IPS-NIHi11 (cell line): Measurements from ENCODE around the gene ABCC3.

ENCODE experiments used
- DNase-seq: peaks from one replicate; pipeline ENCODE4 v3.0.0; 2012; ENCODE audit warnings: mixed read lengths, low spot score

The ABCC3 gene

DNA sequence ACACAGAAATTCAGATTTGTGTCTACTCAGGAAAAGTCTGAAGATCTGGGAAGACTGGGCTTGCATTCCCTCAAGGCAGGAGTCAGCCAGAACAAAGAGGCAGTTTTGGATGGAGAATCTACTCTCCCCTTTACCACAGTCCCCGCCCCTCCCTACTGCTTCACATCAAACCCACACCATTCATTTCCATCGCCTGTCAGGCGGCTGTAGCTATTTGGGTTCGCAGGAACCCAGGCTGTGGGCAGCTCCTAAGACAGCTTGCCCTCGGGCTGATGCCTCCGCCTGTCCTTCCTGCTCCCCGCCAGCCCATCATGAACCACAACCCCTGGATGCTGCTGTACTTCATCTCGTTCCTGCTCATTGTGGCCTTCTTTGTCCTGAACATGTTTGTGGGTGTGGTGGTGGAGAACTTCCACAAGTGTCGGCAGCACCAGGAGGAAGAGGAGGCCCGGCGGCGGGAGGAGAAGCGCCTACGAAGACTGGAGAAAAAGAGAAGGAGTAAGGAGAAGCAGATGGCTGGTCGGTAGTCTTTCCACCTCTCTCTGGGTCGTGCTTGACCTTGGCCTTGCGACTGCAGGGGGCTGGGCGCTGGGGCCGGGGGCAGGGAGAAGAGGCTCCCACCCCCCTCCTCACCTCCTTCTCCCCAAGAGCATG is 27.0 kb upstream of the ABCC3 start:
- DNase-seq: no peak

DNA sequence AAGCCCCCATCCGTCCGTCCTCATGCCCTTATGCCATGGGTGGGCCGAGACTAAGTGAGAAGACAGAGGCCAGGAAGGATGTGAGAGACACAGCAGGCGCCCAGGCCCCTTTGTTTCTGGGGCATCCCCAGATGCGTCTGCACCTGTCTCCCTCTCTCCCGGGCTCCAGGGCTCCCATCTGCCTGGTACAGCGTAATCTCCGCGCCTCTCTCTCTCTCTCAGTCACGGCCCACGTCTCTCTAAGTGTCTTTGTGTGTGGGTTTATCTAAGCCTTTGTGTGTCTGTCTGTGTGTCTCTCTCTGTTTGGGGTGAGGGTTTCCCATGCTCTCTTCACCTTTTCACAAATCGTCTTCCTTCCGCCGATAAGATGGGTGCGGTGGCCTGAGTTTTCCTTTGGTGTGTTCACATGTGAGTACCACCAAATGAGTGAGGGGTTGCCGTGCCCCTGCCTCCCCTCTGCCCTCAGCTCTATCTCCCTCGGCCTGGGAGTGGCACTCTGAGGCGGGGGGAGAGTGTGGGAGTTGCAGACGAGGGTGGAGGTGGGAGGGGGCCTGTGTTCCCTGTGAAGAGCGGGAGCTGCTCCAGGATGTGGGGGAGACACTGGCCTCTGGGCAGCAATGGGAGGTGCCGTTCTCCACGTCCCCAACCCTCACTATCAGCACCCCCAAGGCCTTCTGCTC is 25.8 kb upstream of the ABCC3 start:
- no peak for DNase-seq

DNA sequence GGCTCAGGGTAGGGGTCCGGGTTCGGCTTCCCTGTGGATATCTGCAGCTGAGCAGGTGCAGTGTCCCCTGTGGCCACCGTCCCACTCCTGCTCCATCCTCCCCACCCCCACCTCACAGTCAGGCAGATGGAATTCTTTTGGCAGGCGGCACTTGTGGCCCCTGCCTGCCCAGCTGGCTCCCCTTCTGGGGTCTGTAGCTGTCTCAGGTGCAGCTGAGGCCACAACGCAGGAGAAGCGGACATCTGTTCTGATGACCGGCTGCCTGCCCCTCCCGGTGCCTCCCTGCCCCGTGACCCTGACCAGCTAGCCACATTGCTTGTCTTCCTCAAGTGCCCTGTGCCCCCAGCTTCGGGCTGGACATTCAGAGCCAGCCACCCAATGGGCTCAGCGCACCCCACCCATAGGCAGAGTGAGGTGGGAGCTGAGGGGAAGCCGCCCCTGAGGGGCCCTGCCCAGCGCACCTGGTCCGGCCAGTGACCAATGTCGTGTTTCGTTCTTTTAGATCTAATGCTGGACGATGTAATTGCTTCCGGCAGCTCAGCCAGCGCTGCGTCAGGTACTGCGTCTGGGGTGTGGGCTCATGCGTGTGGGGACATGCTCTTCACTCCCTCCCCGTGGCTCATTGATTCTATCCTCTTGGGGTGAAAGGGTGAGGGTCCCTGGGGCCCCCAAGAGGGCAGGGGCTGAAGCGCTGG is 25.2 kb upstream of the ABCC3 start:
- no peak for DNase-seq

- DNase-seq: no peak
Measured at GRCh38 chr17:50611634-50612033, 23.0 kb upstream of the ABCC3 start.

DNA sequence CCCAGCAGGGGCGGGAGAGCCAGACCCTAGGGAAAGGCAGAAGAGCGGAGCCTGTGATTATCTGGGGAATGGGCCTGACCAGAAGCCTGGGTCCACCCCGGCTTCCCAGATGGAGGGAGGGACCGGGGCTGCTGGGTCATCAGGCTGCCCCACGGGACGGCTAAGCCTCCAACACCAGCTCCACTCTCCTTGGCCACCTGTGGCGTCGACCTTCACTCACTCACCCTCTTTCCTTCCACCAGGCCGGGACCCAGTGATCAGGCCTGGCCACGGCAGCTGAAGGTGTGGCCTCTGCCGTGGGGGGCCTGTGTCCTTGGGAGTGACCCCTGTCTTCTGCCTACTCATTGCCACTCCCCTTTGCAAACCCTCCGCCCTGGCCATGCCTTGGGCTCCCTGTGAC is 22.4 kb upstream of the ABCC3 start:
- DNase-seq: no peak

DNA sequence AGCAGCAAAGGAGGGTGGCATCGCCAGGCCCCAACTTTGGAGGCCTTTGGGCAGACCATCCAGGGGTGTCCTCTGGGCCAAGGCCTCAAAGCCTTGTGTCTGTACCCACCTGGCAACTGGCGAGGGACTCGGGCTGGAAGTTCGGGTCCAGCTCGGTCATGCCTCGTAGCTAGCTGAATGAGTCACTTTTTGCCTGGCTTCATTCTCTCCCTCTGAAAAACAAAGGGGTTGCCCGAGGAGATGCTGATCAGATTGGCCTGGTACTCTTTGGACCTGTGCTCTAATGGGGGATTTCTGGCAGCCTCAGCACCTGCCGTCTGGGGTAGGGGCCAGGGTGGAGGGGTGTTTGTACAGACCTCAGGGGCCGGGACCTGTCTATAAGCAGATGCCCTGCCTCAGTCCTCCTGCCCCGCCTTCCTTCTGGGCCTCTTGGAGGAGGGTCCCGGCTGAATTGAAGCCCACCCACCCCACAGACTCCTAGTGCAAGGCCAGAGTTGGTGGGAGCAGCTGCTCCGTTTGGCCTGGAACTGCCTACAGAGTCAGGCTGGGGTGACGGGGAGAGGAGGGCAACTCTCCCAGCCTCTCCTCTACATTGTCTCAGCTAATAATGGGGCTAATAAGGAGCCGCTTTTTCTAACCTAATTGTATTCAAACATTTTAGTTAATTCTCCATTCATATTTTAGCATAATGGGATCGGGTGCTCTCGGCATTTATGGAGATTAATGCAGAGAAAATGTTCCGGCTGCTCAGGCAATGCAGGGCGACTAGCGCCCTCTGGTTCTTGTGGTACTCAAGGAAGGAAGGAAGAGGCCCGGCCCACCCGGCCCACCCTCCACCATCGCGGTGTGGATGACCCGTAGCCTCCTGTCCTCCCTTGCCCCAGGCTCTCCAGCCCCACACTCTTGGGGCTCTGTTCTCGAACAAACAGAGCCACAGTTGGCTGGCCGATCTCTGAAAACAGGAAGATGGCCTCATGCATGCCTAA is 21.4 kb upstream of the ABCC3 start:
- DNase-seq: peak; percentile 64

GRCh38 chr17:50614471-50615051 is 20.1 kb upstream of the ABCC3 start:
- DNase-seq: no peak

DNA sequence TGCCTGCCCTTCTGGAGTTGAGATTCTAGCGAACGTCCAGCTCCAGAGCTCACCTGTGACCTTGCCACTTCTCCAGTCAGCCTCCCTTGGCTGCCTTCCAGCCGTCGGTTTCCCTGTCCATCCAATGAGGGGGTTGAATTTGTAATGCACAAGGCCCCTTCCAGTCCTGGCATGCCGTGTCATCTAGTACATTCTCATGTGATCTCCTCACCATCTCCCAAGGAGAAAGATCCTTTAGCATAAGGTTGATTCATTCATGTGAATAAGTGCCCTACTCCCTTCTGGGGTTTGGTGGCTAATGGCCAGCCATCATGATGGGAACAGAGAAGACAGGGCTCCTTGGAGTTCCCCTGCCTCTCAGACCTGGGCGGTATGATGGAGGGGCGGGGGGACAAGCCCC is 18.9 kb upstream of the ABCC3 start:
- no peak for DNase-seq

- no peak for DNase-seq
Measured at GRCh38 chr17:50618300-50618699, 16.4 kb upstream of the ABCC3 start.

DNA sequence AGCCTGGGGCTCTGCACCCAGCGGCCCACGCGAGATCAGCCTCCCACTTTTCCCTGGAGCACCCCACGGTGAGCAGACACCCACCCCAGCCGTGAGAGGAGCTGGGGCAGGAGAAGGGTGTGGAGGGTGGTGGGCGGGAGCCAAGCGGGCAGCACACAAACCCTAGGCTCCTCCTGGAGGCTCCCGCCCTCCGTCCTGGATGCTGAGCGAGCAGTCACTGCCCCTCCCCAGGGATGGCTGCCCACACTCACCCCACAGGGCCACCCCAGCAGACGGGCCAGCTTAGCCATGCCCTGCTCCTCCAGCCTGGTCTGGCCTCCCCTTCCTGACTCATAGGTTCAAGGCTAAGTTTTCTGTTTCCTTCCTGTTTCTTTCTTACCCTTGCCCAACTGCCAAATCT is 15.7 kb upstream of the ABCC3 start:
- DNase-seq: no peak

DNA sequence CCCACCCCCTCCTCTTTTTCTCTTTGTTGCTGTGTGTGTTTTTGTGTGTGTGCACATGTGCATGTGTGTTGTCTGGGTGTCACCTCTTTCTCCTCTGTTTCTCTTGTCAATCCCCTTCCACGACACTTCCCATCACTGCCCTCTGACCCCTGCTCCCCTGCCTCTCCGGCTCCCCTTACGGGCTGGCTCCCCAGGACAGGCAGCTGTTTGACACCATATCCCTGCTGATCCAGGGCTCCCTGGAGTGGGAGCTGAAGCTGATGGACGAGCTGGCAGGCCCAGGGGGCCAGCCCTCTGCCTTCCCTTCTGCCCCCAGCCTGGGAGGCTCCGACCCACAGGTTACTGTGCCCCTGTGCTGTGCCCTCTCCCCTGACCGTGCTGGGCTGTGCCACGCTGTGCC is 15.2 kb upstream of the ABCC3 start:
- no peak for DNase-seq

DNA sequence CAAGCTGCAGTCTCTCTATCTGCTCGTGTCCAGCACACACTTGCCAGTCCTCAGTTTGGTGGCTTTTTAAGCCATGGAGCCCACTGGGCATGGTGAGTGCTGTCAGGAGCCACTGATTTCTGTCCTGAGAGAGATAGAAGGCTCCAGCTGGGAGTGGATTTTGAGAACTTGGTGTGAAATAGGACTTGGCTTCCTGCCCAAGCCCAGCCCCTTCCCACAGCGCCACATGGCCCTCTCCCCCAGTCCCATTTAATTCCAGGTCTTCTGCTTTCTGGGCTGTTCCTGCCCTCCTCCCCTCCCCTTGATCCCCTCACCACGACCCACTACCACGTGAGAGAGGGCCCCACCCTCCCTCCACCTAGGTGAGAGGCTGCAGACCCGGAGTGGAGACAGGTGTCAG is 14.4 kb upstream of the ABCC3 start:
- no peak for DNase-seq

GRCh38 chr17:50620858-50621257 is 13.8 kb upstream of the ABCC3 start:
- DNase-seq: peak; percentile 79

DNA sequence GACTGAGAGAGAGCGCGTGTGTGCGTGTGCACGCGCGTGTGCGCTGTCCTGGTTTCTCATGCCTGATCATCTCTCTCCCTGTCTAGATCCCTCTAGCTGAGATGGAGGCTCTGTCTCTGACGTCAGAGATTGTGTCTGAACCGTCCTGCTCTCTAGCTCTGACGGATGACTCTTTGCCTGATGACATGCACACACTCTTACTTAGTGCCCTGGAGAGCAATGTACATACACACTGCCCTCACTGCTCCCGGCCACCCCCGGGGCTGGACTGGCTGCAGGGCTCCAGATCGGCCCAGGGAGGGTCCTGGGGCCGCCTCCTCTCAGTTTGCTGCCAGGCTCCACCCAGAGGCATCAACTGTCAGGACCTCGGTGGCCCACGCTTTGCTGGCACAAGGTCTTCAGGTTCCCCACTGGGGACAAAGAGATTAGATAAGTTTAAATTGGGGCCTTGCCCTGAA is 13.1 kb upstream of the ABCC3 start:
- DNase-seq: no peak

- DNase-seq: no peak
Measured at GRCh38 chr17:50624321-50624934, 10.3 kb upstream of the ABCC3 start.

DNA sequence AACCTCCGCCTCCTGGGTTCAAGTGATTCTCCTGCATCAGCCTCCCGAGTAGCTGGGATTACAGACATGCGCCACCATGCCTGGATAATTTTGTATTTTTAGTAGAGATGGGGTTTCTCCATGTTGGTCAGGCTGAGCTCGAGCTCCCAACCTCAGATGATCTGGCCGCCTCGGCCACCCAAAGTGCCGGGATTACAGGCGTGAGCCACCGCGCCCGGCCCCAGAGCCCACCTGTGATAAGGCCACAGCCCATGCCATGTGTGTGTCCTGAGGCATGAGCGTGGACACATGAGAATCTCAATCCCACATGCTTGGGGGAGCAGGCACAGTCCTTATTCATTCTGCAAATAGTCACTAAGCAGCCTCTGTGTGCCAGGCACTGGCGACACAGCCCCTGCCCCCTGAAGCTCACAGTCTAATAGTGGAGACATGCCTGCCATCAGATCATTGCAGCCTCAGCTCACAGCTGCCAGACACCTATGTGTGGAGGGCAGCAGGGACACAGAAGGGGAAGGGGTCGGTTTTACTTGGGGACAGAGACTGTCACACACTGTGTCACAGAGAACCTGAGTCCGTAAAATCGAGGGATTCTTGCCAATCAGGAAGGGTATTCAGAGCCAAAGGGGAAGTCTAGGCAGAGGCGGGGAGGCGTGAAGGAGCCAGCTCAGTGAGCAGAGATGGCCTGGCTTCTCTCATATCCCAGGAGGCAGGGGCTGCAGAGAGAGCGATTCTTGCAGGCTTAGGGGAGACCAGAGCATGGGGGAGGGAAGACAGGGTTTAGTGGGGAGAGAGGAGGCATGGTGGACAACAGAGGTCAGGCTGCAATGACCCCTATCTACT is 9.4 kb upstream of the ABCC3 start:
- no peak for DNase-seq

DNA sequence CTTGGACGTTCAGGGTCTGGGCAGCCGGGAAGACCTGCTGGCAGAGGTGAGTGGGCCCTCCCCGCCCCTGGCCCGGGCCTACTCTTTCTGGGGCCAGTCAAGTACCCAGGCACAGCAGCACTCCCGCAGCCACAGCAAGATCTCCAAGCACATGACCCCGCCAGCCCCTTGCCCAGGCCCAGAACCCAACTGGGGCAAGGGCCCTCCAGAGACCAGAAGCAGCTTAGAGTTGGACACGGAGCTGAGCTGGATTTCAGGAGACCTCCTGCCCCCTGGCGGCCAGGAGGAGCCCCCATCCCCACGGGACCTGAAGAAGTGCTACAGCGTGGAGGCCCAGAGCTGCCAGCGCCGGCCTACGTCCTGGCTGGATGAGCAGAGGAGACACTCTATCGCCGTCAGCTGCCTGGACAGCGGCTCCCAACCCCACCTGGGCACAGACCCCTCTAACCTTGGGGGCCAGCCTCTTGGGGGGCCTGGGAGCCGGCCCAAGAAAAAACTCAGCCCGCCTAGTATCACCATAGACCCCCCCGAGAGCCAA is 8.6 kb upstream of the ABCC3 start:
- peak; percentile 84 for DNase-seq

- no peak for DNase-seq
Measured at GRCh38 chr17:50627036-50627781, 7.5 kb upstream of the ABCC3 start.
